Activated naive CD4-positive, alpha-beta T cell treated with anti-CD3 and anti-CD28 coated beads, Interleukin-2, amount 10 ng/mL, durations not matched to agents 7 days and 5 days (primary cell): ENCODE results near the gene CD151.
A peak's percentile ranks its signal among the peaks of the same experiment; 100 is the strongest.

Experiments used
- CTCF ChIA-PET: fragments of 350-600 bp; sonication (Branson Sonifier 250); formaldehyde crosslinking; loops from one replicate; lab custom pipeline; 2021; ENCODE audit warnings: antibody characterized with exemption; lab: Charles Lee
- DNase-seq: peaks from one replicate; pipeline ENCODE4 v3.0.0-alpha.2; 2020
- H3K27ac Mint-ChIP-seq: one replicate; pipeline ENCODE4 v1.8.0; 2021; ENCODE audit warnings: mild to moderate bottlenecking, moderate library complexity, mixed read lengths
- H3K27me3 Mint-ChIP-seq: one replicate; pipeline ENCODE4 v1.8.0; 2021; ENCODE audit warnings: mild to moderate bottlenecking, mixed read lengths
- H3K36me3 Mint-ChIP-seq: one replicate; pipeline ENCODE4 v1.8.0; 2021; ENCODE audit warnings: mixed read lengths
- H3K4me1 Mint-ChIP-seq: one replicate; pipeline ENCODE4 v1.8.0; 2021; ENCODE audit warnings: mixed read lengths
- H3K4me3 Mint-ChIP-seq: one replicate; pipeline ENCODE4 v1.8.0; 2021; ENCODE audit warnings: mild to moderate bottlenecking, moderate library complexity, mixed read lengths
- H3K9me3 Mint-ChIP-seq: one replicate; pipeline ENCODE4 v1.8.0; 2021; ENCODE audit warnings: mixed read lengths

The CD151 gene

DNA sequence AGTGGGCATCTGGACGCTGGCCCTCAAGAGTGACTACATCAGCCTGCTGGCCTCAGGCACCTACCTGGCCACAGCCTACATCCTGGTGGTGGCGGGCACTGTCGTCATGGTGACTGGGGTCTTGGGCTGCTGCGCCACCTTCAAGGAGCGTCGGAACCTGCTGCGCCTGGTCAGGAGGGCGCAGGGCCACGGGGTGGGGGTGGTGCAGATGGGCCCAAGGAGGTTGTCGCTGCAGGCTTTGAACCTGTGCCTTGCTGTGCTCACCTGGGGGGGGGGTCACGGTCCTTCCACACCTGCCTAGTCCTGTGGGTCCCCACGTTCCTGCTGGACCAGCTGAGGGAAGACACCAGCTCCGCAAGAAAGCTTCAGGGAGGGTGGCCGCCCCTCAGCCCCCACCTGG lies 3.5 kb downstream of the CD151 start:
- Mint-ChIP-seq H3K27ac (no peak overlapping the region), H3K27me3 (peaks cover 34% of the 10 kb centered on the region), H3K36me3 (peaks cover 11% of the 10 kb centered on the region), H3K4me3 (no peak overlapping the region), H3K9me3 (no peaks in the 10 kb centered on the region), H3K4me1 (peaks cover 30% of the 10 kb centered on the region)
- no peak for DNase-seq
- CTCF ChIA-PET, result no interaction called here

DNA sequence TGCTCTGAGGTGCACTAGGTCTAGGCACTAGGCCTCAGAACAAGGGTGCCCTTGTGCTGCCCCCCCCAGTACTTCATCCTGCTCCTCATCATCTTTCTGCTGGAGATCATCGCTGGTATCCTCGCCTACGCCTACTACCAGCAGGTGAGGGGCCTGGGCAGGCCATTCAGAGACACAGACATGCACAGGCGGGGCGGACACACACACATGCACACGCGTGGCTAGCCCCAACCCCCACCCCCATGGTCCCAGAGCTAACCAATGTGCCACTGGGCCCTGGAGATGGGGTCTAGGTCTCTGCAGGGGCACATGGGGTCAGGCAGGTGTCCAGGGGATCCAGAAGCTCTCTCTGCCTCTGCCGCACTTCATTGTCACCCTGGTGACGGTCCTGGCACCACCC lies 3.9 kb downstream of the CD151 start:
- no peaks in the 10 kb centered on the region for H3K9me3 Mint-ChIP-seq
- H3K4me3 Mint-ChIP-seq, result no peak overlapping the region
- no peak overlapping the region for H3K27ac Mint-ChIP-seq
- H3K27me3 Mint-ChIP-seq, result peaks cover 29% of the 10 kb centered on the region
- no peak for DNase-seq
- H3K36me3 Mint-ChIP-seq, result peaks cover 11% of the 10 kb centered on the region
- CTCF ChIA-PET, result no interaction called here
- H3K4me1 Mint-ChIP-seq, result peaks cover 29% of the 10 kb centered on the region

DNA sequence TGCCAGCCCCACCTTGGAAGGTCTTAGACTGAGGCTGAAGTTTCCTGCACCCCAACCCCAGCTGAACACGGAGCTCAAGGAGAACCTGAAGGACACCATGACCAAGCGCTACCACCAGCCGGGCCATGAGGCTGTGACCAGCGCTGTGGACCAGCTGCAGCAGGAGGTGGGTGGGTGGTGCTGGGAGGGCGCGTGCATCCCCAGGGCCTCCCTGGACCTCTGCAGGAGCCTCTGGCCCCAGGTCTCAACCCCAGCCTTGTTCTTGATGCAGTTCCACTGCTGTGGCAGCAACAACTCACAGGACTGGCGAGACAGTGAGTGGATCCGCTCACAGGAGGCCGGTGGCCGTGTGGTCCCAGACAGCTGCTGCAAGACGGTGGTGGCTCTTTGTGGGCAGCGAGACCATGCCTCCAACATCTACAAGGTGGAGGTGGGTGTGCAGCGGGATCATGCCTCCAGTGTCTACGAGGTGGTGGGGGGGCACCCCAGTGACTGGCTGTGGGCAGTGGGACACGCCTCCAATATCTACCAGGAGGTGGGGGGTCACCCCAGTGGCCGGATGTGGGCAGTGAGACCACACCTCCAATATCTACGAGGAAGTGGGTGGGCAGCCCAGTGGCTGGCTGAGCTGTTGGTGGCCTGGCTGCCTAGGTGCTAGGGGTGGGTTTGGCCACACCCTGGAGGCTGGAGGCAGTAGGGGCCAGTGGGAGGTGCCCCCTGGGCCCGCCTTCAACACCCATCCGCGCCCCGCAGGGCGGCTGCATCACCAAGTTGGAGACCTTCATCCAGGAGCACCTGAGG lies 4.6 kb downstream of the CD151 start:
- no peak for DNase-seq
- H3K36me3 Mint-ChIP-seq, result peaks cover 11% of the 10 kb centered on the region
- peaks cover 22% of the 10 kb centered on the region for H3K27me3 Mint-ChIP-seq
- CTCF ChIA-PET, result no interaction called here
- H3K27ac Mint-ChIP-seq, result no peak overlapping the region
- H3K4me1 Mint-ChIP-seq, result peaks cover 23% of the 10 kb centered on the region
- no peaks in the 10 kb centered on the region for H3K9me3 Mint-ChIP-seq
- no peak overlapping the region for H3K4me3 Mint-ChIP-seq

DNA sequence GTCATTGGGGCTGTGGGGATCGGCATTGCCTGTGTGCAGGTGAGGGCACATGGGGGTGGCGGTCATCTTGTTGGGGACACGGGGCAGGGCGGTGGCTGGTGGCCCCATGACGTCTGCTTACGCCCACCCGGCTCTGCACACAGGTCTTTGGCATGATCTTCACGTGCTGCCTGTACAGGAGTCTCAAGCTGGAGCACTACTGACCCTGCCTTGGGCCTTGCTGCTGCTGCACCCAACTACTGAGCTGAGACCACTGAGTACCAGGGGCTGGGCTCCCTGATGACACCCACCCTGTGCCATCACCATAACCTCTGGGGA lies 5.2 kb downstream of the CD151 start:
- CTCF ChIA-PET, result no interaction called here
- H3K4me3 Mint-ChIP-seq, result no peak overlapping the region
- peaks cover 11% of the 10 kb centered on the region for H3K36me3 Mint-ChIP-seq
- DNase-seq, result no peak
- peak overlapping the region; percentile 52 for H3K27ac Mint-ChIP-seq
- peaks cover 23% of the 10 kb centered on the region for H3K4me1 Mint-ChIP-seq
- no peaks in the 10 kb centered on the region for H3K9me3 Mint-ChIP-seq
- H3K27me3 Mint-ChIP-seq, result peaks cover 20% of the 10 kb centered on the region

DNA sequence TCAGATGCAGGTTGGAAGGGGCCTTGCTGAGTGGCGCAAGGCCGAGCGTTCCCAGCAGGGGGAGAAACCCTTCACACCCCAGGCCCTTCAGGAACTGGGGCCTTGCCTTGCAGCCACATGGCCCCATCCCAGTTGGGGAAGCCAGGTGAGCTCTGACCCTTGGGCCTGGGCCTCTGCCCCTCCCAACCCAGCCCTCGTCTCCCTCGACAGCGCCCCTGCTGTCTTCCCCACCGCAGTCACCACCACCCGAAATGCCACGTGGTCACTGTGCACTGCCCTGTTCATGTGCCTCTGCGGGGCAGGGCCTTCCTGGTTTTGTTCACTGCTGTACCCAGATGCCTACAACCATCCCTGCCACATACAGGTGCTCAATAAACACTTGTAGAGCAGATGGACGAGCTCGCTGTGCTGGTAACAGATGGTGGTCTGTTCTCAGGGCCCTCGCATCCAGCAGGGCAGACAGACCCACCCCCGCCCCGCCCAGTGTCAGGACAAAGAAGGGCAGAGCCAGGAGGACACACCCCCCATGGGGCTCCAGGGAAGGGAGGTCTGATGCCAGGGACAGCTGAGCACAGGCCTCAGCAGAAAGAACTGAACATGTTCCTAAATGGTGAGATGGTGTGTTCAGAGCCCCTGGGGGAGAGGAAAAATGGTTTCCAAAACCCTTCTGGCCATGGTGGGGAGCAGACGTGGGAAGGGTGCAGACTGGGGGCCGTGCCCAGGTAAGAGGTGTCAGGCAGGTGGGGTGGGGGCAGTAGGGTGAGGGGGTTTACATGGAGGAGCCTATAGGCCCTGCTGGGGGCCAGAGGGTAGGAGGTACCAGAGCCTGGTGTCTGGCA lies 5.9 kb downstream of the CD151 start:
- DNase-seq, result no peak
- CTCF ChIA-PET, result no interaction called here

DNA sequence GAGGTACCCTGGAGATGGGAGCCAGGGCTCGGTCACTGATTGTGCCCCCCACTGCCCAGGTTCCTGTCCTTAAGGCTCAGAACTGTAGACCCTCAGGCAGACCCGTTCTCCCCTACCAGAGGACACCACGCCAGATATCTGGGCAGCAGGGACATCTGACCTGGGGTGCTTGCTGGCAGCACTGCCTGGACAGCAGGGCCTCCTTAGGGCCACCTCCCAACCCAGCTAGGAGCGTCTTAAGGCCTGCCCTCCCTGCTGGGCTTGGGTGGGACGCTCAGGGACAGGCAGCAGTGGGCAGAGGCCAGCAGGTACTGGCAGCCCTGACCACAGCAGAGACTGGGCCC lies 6.5 kb downstream of the CD151 start:
- Mint-ChIP-seq H3K27me3 (peaks cover 24% of the 10 kb centered on the region), H3K36me3 (peaks cover 11% of the 10 kb centered on the region), H3K4me1 (peaks cover 26% of the 10 kb centered on the region), H3K9me3 (no peaks in the 10 kb centered on the region), H3K4me3 (no peak overlapping the region), H3K27ac (no peak overlapping the region)
- no peak for DNase-seq
- CTCF ChIA-PET, result no interaction called here

More for the DNA sequence above, 5.9 kb downstream of the CD151 start:
- Mint-ChIP-seq H3K4me3 (no peak overlapping the region), H3K36me3 (peaks cover 11% of the 10 kb centered on the region), H3K9me3 (no peaks in the 10 kb centered on the region), H3K27me3 (peaks cover 24% of the 10 kb centered on the region), H3K27ac (no peak overlapping the region), H3K4me1 (peaks cover 27% of the 10 kb centered on the region)

DNA sequence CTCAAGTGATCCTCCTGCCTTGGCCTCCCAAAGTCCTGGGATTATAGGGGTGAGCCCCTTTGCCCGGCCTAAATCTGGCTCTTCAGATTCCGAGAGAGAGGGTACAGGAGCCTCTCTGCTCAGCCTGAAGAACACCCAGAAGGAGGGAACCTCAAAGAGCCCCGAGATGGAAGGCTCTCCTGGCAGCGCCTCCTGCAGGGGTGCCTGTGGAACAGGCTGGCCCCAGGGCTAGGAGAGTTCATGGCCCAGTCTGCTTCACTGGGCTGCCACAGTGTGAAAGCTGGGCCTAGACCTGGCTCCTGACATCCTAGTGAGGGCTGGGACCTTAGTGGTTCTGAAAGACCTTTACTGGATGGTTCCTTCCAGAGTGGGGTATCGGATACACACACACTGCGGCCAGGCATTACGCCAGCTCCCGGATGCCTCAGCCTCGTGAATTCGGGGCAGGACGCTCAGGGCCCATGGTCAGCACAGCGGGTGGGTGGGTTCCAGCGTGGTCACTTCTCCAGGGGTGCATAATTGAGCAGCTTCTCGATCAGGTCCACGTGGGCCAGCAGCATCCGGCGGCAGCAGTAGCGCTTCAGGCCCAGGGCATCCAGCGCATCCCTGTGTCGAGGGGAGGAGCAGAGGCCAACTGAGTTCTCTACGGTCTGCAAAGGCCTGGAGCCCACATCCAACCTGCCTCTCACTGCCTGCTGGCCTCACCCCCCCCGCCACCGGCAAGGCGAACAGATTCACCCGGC lies 7.3 kb downstream of the CD151 start:
- Mint-ChIP-seq H3K36me3 (peaks cover 11% of the 10 kb centered on the region), H3K4me3 (peak overlapping the region; percentile 85), H3K4me1 (peaks cover 31% of the 10 kb centered on the region), H3K27ac (no peak overlapping the region), H3K9me3 (no peaks in the 10 kb centered on the region), H3K27me3 (peaks cover 22% of the 10 kb centered on the region)
- no peak for DNase-seq
- CTCF ChIA-PET, result interaction anchor here (0.6 to 2.2 kb wide), 3 partner anchors 10 to 211 kb away, joined by 3 to 9 read pairs (median 4); no protein-coding TSS in a partner anchor

DNA sequence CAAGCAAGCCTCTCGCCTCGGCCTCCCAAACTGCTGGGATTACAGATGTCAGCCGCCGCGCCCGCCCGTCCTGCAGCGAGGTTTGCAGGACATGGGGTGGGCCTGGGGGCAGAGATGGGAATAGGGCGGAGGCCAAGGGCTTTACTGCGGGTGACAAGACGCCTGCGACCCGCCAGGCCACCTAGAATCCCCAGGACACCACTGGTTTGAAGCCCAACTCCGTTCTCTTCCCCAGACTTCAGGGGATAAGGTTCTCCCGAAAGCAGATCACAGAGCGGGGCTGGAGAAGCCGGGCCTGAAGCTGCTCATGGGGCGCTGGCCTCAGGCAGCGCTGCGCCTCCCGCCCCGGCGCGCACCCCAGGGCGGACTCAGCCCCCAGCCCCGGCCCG lies 9.2 kb downstream of the CD151 start:
- CTCF ChIA-PET, result interaction anchor here (2.2 kb wide), 1 partner anchor 12 kb away, joined by 9 read pairs; no protein-coding TSS in a partner anchor
- DNase-seq, result no peak
- Mint-ChIP-seq H3K4me1 (peaks cover 32% of the 10 kb centered on the region), H3K36me3 (peaks cover 9% of the 10 kb centered on the region), H3K9me3 (no peaks in the 10 kb centered on the region), H3K27me3 (peaks cover 32% of the 10 kb centered on the region), H3K27ac (peak overlapping the region; percentile 84), H3K4me3 (peak overlapping the region; percentile 85)

DNA sequence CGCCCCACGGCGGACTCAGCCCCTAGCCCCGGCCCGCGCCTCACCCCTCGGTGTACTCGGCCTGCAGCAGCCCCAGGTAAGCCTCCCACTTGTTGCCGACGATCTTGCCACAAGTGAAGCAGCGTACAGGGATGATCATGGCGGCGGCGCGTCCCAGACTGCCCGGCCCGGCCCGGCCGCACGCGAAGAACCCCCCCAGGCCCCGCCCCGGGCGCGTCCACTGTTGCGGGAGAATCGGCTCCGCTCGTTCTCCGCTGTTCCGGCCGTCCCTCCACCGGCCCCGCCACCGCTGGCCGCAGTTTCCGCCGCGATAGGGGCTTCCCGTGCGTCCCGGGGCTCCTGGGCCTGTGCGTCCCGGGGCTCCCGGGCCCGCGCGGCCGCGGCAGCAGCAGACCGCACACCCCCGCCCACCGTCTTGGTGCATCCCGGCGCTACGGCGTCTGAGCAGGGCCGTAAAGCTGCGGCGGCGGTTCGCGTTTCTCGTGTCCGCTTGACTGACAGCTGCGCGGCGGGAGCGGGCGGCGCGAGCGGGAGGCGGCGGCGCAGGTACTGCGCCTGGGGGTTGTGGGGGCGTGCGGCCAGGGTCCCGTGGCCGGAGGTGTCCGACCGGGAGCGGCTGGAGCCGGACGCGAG lies 9.7 kb downstream of the CD151 start, which contains the start of the genes POLR2L and TSPAN4:
POLR2L (minus strand) TSS at position 160 of the 633 bp plus-strand sequence; CDS start at position 139, 21 bp downstream.
TSPAN4 (plus strand) TSS at position 483 of the 633 bp plus-strand sequence. CDS start 7,453 bp downstream, outside the sequence.
- Mint-ChIP-seq H3K27me3 (peaks cover 36% of the 10 kb centered on the region), H3K4me1 (peaks cover 32% of the 10 kb centered on the region), H3K27ac (peak within 1 kb of the TSS; percentile 84), H3K36me3 (peaks cover 9% of the 10 kb centered on the region), H3K9me3 (no peaks in the 10 kb centered on the region), H3K4me3 (peak within 1 kb of the TSS; percentile 85)
- peak; percentile 90 for DNase-seq
- CTCF ChIA-PET, result no interaction called here

DNA sequence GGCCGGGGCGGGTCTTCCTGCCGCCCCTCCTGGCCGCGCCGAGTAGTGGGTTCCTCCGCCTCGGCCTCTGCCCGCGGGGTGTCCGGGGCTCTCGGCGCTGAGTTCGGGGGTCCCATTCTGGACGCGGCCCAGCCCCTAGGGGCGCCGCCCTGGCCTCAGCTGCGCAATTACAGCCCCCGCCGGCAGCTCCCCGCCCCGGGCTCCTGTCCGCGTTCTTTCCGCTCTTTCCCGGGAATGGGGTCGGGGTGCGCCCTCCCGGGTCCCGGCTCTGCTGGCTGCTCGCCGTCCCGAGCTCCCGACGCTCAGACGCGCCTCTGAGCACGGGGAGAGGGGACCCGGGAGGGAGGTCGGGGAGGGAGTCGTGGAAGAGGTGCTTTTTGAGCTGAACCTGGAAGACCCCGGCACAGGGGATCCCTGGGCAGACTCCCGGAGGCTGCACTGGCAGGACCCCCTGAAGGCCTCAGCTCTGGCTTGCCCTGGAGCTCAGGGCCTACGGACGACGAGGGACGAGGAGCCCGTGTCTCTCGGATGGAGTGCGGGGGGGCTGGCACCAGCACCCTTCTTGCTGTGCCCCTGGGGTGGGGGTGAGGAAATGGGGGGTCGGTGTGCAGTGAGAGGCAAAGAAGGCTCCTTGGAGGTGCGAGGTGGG lies 10.5 kb downstream of the CD151 start:
- H3K4me1 Mint-ChIP-seq, result peaks cover 32% of the 10 kb centered on the region
- no peak for DNase-seq
- peak overlapping the region; percentile 68 for H3K4me3 Mint-ChIP-seq
- CTCF ChIA-PET, result interaction anchor here (0.6 to 1.0 kb wide), 2 partner anchors 10 to 21 kb away, joined by 3 read pairs; partner anchors contain the start of gene CD151
- H3K27ac Mint-ChIP-seq, result no peak overlapping the region
- no peaks in the 10 kb centered on the region for H3K9me3 Mint-ChIP-seq
- peaks cover 41% of the 10 kb centered on the region for H3K27me3 Mint-ChIP-seq
- peaks cover 9% of the 10 kb centered on the region for H3K36me3 Mint-ChIP-seq

DNA sequence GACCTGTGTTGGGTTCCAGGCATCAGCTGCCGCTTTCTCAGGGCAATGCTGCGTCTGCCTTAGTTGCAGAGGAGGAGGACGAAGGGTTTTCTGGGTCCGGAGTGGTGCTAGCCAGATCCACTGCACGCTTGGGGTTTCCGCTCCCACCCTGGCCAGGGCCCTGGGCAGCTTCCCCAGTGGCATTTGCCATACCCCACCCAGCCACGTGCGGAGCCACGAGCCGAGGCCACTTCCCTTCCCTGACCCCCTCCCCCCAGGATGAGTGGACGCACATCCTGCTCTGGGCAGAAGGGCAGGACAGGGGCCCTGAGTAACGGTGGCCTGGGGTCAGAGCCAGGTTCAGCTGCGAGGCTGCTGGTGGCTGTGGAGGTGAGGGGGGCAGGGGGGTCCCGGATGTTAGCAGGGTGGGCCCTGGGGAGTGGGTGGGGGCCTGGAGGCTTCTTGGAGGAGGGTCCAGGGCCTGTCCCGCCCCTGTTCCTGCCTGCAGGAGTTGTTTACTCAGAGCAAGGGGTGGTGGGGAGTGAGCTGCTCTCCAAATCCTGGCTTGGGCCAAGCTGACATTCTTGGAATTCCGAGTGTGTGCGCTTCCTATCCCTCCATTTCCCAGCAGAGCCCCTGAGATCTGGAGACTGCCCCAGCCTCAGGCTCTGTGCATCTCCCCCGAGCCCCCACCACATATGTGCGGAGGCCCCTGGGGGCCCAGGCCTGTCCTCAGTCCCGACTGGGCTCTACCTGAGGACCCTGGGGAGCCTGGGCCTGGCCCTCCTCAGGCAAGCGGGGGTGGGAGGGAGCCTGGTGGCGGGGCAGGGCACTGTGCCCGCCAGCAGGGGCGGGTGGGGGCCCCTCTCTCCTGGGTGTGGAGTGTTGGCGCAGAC lies 11.3 kb downstream of the CD151 start:
- Mint-ChIP-seq H3K4me1 (peaks cover 37% of the 10 kb centered on the region), H3K4me3 (peak overlapping the region; percentile 68), H3K27ac (peak overlapping the region; percentile 33), H3K9me3 (no peaks in the 10 kb centered on the region), H3K27me3 (peaks cover 50% of the 10 kb centered on the region), H3K36me3 (peaks cover 4% of the 10 kb centered on the region)
- CTCF ChIA-PET, result interaction anchor here (1.0 kb wide), 1 partner anchor 22 kb away, joined by 3 read pairs; no protein-coding TSS in a partner anchor
- peak; percentile 41 for DNase-seq
